Ishikawa (cell line): ENCODE results near the gene PCDH9.

Experiments
- CEBPB ChIP-seq: IDR thresholded peaks from 2 replicates; pipeline ENCODE4 v1.6.1; 2012
- EGR1 ChIP-seq: IDR thresholded peaks from 2 replicates; pipeline ENCODE4 v1.6.1; 2012
- RAD21 ChIP-seq: IDR thresholded peaks from 2 replicates; pipeline ENCODE4 v1.6.1; 2012; ENCODE audit warnings: low read depth

DNA sequence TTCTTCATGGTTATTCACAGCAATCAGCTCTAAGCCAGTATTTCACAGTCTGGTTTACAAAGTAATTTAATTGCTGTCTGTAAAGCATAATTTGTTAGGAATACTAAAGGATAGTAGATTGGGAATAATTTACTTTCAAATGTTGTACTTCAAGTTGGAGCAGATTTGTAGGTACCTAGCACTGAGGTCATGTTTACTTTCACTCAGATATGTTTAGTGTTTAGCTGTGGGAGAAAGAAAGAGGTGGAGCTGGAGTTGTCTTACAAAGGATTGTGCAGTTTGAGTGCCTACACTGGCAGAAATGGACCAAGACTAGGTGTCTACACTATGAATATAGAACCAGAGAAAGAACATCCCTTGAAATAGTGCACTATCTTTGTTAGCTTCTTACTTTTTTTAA is 464.6 kb downstream of the PCDH9 start:
- TF ChIP-seq CEBPB (no peak), RAD21 (no peak), EGR1 (no peak)
